ENCODE results near the gene UNC5A.

UNC5A gene

DNA sequence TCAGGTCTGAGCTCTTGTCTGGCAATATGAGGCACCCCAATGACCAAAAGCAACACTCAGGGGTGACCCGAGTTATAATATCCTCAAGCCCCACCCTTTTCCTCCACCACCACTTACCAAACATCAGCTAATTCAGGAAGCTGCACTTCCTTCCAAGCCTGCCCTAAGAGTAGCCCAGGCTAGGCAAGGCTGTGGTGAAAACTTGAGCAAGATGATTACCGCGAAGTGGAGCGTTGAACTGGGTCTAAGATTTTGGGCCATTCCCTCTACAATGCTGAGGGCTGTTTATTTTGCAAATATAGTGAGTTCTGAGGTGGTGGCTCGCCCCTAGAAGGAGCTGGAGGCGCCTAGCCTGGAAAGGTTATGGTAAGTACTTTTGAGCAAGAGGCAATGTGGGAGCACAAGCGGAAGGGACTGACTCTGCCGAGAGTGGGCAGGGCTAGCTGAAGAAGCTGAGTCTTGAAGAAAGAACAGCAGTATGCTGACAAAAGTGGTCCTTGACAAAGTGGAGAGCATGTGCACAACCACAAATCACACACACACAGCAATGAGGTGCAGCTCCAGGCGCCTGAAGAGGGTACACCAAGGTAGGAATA is 89.0 kb downstream of the UNC5A start, which contains the start of gene HK3:
HK3 (minus strand) TSS at position 51 of the 596 bp plus-strand sequence. CDS start 3,187 bp downstream, outside the sequence.
- no peak for DNase-seq (ENCODE audit: low spot score)

DNA sequence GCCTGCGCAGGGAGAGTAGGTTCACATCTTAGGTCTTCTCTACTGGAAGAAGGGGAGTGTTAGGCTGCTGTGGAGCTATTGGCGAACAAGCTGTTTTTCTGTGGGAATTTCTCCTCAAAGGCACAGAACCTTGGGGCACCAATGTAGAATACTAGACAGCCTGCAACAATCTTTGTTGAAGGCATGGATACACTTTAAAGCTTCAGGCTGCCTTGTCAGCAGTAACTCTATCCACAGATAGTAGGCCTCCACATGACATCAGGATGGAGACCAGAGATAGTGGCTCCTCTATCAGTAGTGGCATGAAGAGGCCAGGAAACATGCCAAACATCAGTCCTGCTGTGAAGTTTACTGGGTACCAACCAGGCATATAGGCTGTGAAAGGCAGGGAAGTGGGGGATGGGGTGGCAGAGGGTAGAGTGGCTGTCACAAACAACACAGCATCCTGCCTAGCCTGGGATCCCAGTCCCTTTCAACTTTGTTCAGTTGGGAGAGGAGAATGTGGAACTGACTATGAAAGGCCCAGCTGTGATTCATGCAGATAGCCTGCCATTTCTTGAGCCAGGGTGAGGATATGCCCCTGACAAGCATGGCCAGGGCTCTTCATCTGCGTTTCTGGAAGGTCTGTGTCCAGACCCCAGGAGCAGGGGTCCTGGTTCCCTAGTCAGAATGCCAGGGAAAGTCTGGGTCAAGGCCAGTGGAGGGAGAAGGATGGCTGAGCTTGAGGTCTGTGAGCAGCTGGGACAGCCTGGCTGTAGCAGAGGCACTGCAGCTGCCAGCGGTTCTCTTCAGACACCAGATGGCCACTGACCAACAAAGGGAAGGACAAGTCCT is 89.8 kb downstream of the UNC5A start:
- no peak for DNase-seq (ENCODE audit: low spot score)

DNA sequence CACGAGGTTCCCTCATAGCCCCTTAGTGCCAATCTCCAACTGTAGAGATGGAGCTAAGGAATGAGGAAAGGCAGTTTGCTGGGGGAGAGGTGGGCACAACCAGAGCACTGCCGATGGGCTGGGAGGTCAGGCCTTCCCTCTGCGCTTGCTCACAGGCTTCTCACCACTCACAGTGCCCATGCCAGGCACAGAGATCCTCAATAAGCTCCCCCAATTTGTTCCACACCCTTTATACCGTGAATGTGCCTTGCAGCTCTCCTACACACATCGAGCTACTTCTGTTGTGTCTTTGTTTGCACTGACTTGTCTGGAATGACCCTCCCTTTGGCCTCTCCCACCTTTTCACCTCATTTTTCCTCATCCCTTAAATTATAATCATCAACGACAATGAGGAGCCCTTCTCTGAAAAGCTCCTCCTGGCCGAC is 90.4 kb downstream of the UNC5A start:
- DNase-seq (ENCODE audit: low spot score): no peak

DNA sequence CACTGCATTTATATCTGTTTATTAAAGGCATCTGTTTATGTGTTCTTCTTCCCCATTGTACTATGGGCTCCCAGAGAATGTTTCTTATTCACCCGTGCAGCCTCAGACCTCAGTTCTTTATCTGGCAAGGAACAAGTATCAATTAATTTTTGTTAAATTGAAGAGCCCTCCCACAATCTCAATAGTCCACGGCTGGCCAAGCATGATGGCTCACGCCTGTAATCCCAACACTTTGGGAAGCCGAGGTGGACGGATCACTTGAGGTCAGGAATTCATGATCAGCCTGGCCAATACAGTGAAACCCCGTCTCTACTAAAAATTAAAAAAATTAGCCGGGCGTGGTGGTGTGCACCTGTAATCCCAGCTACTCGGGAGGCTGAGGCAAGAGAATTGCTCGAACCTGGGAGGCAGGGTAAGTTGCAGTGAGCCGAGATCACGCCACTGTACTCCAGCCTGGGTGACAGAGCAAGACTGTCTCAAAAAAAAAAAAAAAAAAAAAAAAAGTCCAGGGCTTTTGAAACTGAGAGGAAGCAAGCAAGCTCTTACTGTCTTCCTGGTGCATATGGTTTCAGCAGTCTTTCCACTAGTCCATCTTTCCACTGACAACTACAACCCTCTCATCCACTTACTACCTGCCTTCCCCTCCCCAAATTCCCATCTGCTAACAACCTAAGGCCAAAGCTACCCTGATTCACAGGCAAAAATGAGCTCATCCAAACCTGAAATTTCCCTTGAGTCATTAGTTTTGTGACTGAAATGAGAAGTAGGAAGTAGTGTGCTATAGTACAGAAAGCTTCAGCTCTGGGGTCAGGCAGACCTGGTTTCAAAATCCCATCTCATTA is 91.1 kb downstream of the UNC5A start:
- no peak for DNase-seq (ENCODE audit: low spot score)

DNA sequence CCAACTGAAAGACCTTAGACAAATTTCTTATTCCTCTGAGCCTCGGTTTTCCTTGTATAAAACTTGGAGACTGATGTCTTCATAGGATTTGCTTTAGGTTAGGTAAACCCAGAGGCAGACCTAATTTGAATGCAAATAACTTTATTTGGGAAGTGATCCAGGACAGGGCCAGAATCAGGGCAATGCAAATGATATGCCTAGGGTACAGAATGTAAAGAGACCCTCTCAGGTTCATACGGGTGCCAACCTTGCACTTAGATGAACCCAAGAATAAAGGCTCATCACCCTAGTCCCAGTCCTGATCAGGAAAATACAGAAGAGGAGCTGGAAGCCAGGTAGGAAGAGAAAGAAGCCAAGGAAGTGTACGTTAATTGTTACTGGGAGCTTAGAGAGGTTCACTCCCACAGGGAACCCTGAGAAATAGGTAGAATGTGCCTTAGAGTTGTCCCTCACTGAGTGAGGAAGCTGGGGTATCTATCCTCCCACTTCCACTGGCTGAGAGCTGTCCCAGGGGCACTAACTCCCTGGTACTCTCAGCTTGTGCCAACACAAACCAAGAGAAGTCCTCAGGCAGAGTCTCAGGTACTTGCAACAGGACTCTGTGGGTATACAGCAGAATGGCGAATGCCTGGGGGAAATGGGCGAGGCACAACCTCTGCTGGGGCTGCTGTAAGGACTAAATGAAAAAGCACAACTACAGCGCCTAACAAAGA is 91.9 kb downstream of the UNC5A start:
- no peak for DNase-seq (ENCODE audit: low spot score)

DNA sequence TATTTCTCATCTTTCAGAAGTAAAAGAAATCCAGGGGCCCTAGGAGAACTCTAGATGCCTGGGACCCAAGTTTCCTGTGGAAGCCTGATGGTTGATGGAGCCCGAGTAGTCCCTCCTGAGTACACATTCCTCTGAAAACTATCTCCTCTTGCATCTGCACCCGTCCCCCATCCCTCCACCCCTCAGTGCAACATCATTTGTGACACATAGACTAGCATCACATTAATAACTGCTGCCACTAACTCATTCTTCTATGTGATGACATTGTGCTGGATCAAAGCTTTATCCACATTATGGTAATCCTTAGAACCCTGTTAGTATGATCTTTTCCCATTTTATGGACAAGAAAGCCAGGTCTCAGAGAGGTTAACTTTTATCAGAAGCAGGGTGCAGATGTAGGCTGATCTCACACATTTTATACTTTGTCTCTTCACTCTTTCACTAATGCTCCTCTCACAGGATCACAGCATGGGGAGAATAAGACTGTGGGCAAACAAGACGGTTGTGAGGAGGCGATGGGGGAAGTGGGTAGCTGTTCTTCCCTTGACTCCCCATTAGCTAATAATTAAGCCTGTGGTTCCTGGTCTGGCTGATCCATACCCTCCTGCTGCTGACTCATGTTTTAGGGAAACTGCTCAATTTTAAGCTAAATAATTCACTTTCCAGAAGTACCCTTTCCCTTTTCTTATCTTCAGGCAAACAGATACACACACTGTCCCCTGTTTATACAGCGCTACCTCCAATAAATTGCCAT is 92.7 kb downstream of the UNC5A start:
- no peak for DNase-seq (ENCODE audit: low spot score)

DNA sequence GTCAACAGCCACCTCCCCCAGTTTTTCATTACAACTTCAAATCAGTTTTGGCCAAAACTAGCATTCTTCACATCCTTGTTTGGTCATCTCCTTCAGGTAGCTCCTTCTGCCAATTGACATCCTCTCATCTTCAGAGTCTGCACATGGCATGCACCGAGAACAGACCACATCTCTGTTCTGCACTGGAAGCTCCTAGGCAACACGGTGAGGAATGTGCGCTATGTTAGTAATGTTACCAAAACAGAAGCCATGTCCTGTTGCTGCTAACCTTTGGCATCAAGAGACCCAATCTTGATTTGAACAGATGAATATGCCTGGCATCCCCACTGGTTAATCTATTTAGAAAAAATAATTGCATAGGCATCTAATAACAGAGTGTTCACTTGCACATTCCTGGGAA is 93.9 kb downstream of the UNC5A start:
- no peak for DNase-seq (ENCODE audit: low spot score)

DNA sequence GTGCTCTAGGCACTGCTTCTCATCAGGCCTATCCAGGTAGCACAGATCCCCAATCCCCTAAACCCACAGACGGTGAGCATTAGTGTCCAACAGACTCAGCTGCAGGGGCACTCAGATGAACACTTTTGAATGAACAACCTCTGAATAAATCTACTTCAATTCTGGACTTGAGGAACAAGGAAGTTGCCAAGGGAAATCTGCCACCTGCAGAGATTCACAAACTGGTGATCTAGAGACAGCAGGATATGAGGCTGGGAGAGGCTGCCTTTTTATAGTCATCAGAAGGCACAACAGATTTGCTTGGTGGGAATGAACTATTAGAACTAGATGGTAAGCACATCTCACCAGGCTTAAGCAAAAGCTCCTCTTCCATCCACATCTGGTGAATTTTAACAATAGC is 95.8 kb downstream of the UNC5A start:
- no peak for DNase-seq (ENCODE audit: low spot score)

DNA sequence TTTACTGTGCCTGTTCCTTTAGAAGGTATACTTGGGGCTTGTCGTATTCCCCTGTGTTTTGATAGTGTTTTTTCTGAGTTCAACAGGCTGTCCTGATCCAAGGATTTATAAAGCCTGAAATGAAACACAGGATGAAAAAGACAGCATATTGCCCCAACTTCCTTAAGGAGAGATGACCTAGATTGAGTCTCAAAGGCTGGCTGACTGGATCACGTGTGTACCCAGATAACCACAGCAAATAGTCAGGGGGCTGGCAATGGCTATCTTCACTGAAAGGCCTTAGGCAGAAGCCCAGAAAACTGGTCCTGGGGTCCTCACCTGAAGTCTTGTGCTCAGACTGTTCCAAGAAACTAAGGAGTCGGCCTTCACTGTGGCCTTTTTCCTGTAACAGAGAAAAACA is 96.4 kb downstream of the UNC5A start:
- no peak for DNase-seq (ENCODE audit: low spot score)

DNA sequence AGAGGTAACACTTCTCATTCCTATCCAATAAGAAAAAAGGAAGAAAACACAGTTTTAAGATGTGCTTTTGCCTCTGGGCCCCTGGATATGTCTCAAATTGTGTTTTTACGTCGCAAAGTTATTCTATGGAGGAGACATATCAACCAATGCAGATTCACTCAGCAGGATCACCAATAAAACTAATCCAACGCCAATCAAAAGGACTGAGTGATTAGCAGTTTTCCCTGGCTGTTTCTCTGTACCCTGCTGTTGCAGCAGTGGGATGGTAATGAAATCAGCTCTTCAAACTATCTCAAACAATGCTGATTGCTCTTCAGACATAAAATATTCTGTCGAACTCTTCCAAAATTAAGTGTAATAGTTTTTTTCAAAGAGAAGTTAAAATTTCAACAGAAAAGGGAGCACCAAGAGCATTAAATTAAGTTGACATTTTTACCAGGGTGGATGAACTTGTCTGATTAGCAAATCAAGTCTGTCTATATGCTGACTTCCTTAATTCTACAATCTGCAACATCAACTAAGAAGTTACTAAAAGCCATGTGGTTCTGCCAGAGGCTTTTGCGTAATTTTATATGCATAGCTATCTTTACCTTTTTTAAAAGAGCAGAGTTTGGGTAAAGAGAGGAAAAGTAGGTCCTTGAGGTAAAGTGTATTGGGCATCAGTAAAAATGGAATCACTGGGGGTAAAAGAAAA is 98.5 kb downstream of the UNC5A start:
- DNase-seq (ENCODE audit: low spot score): no peak

DNA sequence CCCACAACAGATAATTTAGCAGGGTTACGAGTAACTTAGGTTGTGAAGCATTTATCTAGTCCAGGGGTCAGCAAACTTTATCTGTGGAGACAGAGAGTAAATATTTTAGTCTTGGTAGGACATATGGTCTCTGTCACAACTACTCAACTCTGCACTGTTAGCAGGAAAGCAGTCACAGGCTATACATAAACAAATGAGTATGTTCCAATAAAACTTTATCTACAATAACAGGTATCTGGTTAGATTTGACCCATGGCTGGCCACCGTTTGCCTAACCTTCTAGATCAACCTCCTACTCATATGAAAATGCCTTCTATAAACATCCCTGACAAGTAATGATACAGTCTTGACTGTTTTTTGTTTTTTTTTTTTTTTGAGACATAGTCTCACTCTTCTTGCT is 101.8 kb downstream of the UNC5A start:
- DNase-seq (ENCODE audit: low spot score): no peak

DNA sequence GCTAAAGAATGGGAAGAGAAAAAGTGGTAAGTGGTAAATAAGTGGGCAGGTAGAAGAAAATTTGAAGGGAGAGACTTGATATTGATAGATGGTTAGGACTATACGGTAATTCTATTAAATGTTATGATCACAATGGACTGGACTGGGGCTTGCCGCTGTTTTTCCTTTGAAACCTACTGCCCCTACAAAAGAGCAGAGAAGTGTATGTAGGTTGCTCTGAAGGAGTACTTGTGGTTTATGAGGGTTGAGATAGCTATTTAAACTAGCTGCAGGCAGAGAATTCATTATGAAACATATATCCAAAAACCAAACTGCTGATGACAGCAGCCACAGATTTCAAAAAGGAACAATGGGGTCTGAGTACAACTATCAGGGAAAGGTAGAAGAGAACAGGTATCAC is 105.5 kb downstream of the UNC5A start:
- no peak for DNase-seq (ENCODE audit: low spot score)

DNA sequence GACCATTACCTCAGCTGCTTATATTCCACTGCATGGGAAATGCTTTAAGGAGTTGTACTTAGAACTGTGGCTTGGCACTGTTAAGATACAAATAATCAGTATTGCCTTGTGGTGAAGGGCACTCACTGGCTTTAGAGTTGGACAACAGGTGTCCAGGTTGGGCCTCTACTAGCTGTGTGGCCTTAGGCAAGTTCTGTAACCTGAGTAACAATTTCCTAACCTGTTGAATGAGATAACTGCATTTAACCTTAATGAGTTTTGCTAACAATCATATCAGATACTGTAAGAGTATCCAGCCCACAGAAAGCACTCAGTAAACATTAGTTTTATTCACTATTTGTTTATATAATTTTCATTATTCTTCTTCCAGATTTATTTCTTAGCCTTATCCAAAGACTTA is 106.0 kb downstream of the UNC5A start:
- no peak for DNase-seq (ENCODE audit: low spot score)

DNA sequence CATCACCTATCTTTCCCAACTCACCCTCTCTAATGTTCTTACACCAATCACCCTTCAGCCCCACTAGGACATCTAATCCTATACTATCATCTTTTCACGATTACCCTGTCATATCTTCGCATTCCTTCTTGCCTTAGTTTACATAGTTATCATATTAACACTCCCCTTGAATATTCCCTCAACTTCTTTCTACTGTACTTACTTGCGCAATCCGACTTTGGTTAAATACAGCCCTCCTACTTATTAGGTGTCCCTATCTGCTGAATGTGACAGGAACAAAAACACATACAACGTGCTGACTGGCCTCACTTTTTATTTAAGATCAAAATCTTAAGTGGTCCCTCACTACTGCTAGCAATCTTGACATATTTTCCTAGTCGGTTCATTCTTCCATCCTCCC is 108.3 kb downstream of the UNC5A start:
- DNase-seq (ENCODE audit: low spot score): no peak

DNA sequence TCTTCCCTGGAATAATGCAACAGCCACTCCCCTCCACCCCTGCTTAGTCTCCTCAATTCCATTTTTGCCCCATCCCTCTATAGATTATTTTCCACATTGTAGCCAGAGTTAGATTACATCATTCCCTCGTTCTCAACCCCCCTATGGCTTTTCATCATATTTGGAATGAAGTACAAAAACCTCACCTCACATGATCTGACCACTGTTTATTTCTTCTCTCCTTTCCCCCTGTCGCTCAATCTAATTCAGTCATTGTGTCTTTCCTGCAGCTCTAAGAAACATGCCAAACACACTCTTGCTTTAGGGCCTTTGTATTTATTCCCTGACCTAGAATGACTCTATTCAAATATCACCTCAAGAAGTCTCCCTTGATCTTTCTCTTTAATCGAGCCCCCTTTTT is 111.4 kb downstream of the UNC5A start:
- no peak for DNase-seq (ENCODE audit: low spot score)

DNA sequence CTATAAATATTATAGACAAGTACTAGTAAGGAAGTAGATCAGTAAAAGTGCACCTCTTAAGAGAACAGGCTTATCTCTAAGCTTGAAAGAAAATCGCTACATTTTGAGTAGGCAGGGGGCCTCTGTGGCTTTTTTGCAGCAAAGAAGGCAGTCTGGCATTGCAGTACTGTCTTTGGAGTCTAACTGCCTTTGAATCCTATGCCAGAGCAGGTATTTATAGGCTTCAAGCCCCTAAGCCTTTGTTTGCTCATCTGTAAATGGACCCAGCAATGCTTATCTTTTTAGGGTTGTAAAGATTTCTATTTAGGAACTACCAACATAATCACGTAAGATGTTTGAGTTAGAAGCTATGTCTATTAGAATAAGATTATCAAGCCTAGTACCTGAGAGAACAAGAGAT is 112.5 kb downstream of the UNC5A start:
- no peak for DNase-seq (ENCODE audit: low spot score)

DNA sequence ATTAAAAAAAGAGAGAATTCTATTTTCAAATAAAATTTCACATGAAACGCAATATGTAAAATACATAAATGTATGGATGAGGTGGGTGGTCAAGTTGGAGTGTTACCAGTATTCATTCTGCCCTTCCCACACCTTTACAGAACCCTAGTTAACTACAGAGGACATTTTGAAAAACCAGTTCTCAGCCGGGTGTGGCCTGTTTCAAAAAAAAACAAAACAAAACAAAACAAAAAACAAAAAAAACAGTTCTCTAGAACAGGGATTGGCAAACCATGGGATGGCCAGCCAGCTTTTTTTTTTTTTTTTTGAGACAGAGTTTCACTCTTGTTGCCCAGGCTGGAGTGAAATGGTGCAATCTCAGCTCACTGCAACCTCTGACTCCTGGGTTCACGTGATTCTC is 117.2 kb downstream of the UNC5A start:
- DNase-seq (ENCODE audit: low spot score): no peak

DNA sequence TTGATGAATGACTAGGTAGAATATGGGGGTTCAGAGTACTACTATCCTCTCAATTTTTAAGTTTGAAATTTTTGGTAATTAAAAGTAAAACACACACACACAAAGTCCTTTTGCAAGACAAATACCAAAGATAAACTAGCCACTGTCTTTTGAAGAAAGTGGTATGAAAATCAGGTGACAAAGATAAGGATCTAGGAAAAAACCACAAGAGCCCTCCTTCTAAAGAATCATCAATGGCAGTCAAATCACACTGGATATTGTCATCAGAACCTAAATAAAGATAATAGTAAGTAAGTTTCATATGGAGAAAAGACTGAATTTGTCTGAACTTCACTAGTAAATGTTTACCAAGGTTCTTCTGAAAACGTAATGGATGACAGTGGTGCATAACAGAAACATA is 119.3 kb downstream of the UNC5A start:
- no peak for DNase-seq (ENCODE audit: low spot score)

Measured in hematopoietic multipotent progenitor cell treated with erythropoietin and hydrocortisone succinate and interleukin-3 and kit ligand, for 17 days (in vitro differentiated cells).